A549 (cell line): Measurements from ENCODE around the gene GMPR2.

Source experiments
- BHLHE40 ChIP-seq: IDR thresholded peaks from 2 replicates; pipeline ENCODE4 v1.6.1; 2012; ENCODE audit warnings: low read depth, low read length, inconsistent platforms
- HDAC2 ChIP-seq: fragments of 200-600 bp; sonication (generic); IDR thresholded peaks from 2 replicates; pipeline ENCODE4 v1.6.1; 2016
- MAX ChIP-seq: IDR thresholded peaks from 2 replicates; pipeline ENCODE4 v1.6.1; 2012
- POLR2A ChIP-seq: IDR thresholded peaks from 2 replicates; pipeline ENCODE4 v1.6.1; 2012; ENCODE audit warnings: mild to moderate bottlenecking, low read length

GRCh38 chr14:24183014-24183481 is 49.7 kb upstream of the GMPR2 start:
- TF ChIP-seq POLR2A: no peak
- no peak for TF ChIP-seq BHLHE40
- TF ChIP-seq HDAC2: no peak
- no peak for TF ChIP-seq MAX
